Measurements from ENCODE around the gene ZNF644.

- TF ChIP-seq CTCF (IDR thresholded peaks at IDR 0.05; ENCODE audit: low read length) (no peak), EZH2 (IDR thresholded peaks at IDR 0.05; ENCODE audit: borderline replicate concordance, low read length) (no peak)
These were observed 9.2 kb upstream of the ZNF644 start for GRCh38 chr1:91031081-91031480.
